ENCODE results near the gene CAMSAP3.

The CAMSAP3 gene

GRCh38 chr19:7623725-7624603, 28.3 kb downstream of the CAMSAP3 start:
- DNase-seq (ENCODE audit: low read depth, low spot score) = no peak
- no peak overlapping the region for H3K4me3 ChIP-seq (ENCODE audit: low read length)

GRCh38 chr19:7624810-7625209, 29.1 kb downstream of the CAMSAP3 start:
- no peak overlapping the region for H3K4me3 ChIP-seq (ENCODE audit: low read length)
- no peak for DNase-seq (ENCODE audit: low read depth, low spot score)

DNA sequence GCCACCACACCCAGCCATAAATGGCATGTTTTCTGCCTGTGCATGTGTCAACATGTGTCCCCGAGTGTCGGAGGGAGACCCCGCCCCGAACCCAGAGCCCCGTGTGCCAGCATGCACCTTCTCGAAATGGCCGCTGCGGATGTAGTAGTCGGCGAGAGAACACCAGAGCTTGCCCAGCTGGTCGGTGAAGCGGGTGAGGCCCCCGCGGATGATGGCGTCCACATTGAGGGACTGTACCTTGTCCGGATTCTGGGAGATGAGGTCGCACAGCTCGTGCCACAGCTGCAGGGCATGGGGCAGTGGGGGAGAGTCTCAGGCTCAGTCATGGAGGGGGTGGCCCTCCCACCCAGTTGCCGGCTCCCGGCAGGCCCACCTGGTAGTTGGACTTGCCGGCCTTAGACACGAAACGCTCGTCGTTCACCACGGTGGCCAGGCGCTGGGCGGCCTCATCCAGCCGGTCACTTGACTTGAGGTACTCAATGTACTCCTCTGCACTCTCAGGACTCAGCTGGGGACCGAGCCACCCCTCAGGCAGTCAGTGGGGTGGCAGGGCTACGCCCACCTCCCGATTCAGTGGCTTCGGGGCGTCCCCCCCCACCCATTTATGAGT, 30.2 kb downstream of the CAMSAP3 start:
- no peak for DNase-seq (ENCODE audit: low read depth, low spot score)
- no peak overlapping the region for H3K4me3 ChIP-seq (ENCODE audit: low read length)

GRCh38 chr19:7627166-7627565, 31.5 kb downstream of the CAMSAP3 start:
- no peak overlapping the region for H3K4me3 ChIP-seq (ENCODE audit: low read length)
- DNase-seq (ENCODE audit: low read depth, low spot score) = no peak

DNA sequence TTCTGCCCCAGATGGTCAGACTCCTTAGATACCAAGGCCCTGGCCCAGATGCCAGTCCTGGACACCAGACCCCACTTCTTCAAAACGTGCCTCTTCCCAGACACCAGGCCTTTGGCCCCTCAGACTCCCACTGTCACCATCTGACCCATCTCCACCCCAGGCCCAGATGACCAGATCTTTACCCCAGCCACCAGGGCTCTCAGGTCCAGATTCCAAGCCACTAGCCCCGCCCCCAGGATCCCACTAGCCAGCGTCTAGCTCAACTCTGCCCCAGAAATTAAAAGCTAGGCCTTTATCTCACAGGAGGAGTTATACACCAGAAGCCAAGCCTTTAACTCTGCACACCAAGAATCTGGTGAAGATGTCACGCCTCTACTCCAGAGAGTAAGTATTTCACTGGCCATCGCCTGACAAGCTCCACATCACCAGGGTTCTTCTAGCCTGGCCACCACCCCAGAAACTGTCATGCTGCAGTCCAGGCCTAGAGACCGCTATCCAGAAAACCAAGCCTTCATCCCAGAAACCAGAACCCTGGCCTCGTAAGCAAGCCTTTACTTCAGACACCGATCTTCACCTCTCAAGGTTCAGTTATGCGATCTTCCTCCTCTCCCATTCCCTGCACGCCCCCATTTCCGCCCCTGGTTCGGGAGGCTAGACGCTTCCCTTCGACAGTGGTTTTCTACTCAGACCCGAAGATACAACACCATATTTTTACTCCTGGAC, 33.1 kb downstream of the CAMSAP3 start:
- H3K4me3 ChIP-seq (ENCODE audit: low read length) = peak overlapping the region; percentile 84
- DNase-seq (ENCODE audit: low read depth, low spot score) = no peak

- H3K4me3 ChIP-seq (ENCODE audit: low read length) = peak within 1 kb of the TSS; percentile 84
- DNase-seq (ENCODE audit: low read depth, low spot score) = peak; percentile 98
These were observed 33.8 kb downstream of the CAMSAP3 start, which contains the start of the genes PET100 and XAB2 for GRCh38 chr19:7629347-7630054. Gene PET100, plus strand, starts transcription at chr19:7629793. Its CDS starts 41 bp downstream, at chr19:7629834. Gene XAB2, minus strand, starts transcription at chr19:7629545. Its CDS starts 18 bp downstream, at chr19:7629527.

GRCh38 chr19:7631577-7631976, 35.9 kb downstream of the CAMSAP3 start:
- no peak overlapping the region for H3K4me3 ChIP-seq (ENCODE audit: low read length)
- DNase-seq (ENCODE audit: low read depth, low spot score) = no peak

- no peak overlapping the region for H3K4me3 ChIP-seq (ENCODE audit: low read length)
- no peak for DNase-seq (ENCODE audit: low read depth, low spot score)
These were observed 36.9 kb downstream of the CAMSAP3 start for GRCh38 chr19:7632340-7633203.

DNA sequence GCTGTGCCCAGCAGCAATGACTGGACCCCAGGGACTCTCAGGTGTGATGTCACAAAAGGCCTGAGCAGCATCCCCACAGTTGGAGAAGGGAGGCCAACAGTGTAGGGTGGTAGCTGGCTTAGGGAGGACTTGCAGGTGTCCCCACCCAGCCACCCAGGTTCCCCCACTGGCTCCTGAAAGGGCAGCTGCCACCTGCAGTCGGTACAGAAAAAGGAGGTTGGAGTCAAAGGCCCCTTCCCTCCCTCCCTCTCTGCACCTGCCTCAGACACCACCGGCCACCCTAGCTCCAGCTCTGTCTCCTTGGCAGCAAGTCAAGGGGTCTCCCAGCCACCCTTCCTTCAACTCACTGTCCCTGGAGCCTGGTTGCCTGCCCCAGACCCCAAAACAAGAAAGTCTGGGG, 38.0 kb downstream of the CAMSAP3 start, which contains the start of gene PCP2:
TSS of gene PCP2 (minus strand) at position 22 of the 400 bp plus-strand sequence. CDS start 262 bp downstream, outside the sequence.
- H3K4me3 ChIP-seq (ENCODE audit: low read length) = no peak within 1 kb of the TSS
- DNase-seq (ENCODE audit: low read depth, low spot score) = no peak

- no peak overlapping the region for H3K4me3 ChIP-seq (ENCODE audit: low read length)
- no peak for DNase-seq (ENCODE audit: low read depth, low spot score)
These were observed 40.0 kb downstream of the CAMSAP3 start for GRCh38 chr19:7635670-7636069.

- peak overlapping the region; percentile 29 for H3K4me3 ChIP-seq (ENCODE audit: low read length)
- no peak for DNase-seq (ENCODE audit: low read depth, low spot score)
These were observed 40.6 kb downstream of the CAMSAP3 start for GRCh38 chr19:7636317-7636690.

GRCh38 chr19:7636691-7637373, 41.2 kb downstream of the CAMSAP3 start, which contains the start of gene STXBP2:
Gene STXBP2, plus strand, starts transcription at chr19:7637110. Its CDS starts 40 bp downstream, at chr19:7637150.
- peak within 1 kb of the TSS; percentile 80 for H3K4me3 ChIP-seq (ENCODE audit: low read length)
- peak; percentile 68 for DNase-seq (ENCODE audit: low read depth, low spot score)

GRCh38 chr19:7637374-7638256, 42.0 kb downstream of the CAMSAP3 start:
- H3K4me3 ChIP-seq (ENCODE audit: low read length) = peak overlapping the region; percentile 80
- DNase-seq (ENCODE audit: low read depth, low spot score) = no peak

GRCh38 chr19:7638802-7639465, 43.3 kb downstream of the CAMSAP3 start:
- H3K4me3 ChIP-seq (ENCODE audit: low read length) = no peak overlapping the region
- DNase-seq (ENCODE audit: low read depth, low spot score) = no peak

- no peak for DNase-seq (ENCODE audit: low read depth, low spot score)
- H3K4me3 ChIP-seq (ENCODE audit: low read length) = no peak overlapping the region
These were observed 44.2 kb downstream of the CAMSAP3 start for GRCh38 chr19:7639863-7640348.

- DNase-seq (ENCODE audit: low read depth, low spot score) = no peak
- no peak overlapping the region for H3K4me3 ChIP-seq (ENCODE audit: low read length)
These were observed 45.1 kb downstream of the CAMSAP3 start for GRCh38 chr19:7640803-7641202.

Measured in Jurkat, Clone E6-1 (cell line).